NAMALWA (cell line): Measurements from ENCODE around the gene USP44.

Experiments used
- DNase-seq: peaks from one replicate; pipeline ENCODE4 v3.0.0-alpha.2; 2015; ENCODE audit warnings: low spot score

The USP44 gene

DNA sequence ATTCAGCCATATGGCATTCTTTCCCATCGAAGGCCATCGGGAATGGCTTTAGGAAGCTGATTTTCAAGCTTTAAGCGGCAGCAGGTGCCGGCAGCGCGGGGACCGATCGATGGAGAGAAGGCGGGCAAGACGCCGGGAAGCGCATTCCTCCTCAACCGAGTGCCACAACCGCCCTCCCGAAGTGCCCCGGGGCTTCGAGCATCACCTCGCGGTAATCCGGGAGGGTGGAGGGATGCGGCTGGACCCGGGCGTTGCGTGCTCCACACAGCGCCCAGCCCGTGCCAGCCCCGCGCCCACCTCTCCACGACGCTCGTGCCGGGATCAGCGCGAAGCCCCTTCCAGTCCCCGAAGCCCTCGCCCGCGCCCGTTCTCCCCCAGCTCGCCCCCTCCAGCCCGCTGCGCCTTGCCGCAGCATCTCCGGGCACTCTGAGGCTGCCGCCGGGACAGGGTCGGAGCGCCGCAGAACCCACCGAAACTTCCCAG is 3.2 kb downstream of the USP44 start:
- DNase-seq = no peak

DNA sequence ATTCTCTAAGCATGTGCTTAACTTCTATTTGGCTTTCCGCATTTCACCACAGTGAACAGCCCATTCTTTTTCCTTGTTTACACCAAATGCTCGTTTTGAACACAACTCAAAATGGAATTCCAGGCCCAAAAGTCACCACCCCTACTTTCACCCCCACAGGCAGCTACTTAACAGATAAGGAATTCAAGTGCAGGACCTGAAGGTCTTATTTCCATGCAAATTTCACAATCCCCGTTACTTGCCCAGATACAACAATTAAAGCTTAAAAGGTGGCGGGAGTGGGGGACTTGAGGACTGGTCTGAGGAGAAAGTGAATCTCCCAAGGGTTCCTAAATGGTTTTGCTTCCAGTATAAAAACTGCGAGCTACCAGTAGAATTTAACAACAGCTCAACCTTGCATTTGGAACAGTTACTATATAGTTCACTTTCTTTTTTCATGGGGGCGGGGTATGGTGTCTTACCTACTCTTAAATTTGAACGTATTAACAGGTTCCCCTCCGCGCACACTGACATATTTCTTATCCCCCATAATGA is 3.7 kb downstream of the USP44 start:
- DNase-seq = peak; percentile 17

- DNase-seq = no peak
Measured at GRCh38 chr12:95546491-95546813, 4.8 kb downstream of the USP44 start.

GRCh38 chr12:95545731-95546490 is 5.4 kb downstream of the USP44 start:
- DNase-seq = no peak

- DNase-seq = no peak
Measured at GRCh38 chr12:95545303-95545702, 6.0 kb downstream of the USP44 start.

DNA sequence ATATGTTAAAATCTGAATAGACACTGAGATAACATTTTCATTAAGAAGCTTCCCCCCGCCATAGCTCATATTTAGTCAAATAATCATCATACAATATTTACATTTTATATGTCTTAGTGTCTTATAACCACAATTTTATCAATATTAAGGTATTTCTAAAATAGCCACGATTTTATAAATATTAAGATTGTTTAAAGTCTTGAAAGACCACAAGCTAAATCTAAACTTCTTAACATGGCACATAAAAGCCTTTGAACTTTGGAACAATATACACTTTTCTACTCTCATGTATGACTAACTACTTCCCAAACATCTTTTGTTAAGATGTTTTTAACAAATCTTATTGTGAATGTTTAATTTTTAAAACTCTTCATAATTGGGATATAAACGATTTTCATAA is 6.5 kb downstream of the USP44 start:
- no peak for DNase-seq

GRCh38 chr12:95543305-95543704 is 8.0 kb downstream of the USP44 start:
- no peak for DNase-seq

DNA sequence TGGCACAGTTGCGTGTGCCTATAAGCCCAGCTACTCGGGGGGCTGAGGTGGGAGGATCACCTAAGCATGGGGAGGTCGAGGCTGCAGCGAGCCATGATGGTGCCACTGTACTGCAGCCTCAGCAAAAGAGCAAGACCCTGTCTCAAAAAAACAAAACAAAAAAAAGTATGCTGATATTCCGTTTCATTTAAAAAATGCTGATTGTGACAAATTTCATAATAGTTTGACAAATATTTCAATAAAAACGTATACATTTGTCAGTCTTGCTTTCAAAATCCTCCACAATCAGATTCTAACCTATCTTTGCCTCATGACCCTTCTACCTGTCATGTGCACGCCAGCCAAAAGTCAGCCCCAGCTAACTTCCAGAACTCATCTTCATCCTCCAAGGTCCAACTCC is 9.8 kb downstream of the USP44 start:
- DNase-seq = no peak

DNA sequence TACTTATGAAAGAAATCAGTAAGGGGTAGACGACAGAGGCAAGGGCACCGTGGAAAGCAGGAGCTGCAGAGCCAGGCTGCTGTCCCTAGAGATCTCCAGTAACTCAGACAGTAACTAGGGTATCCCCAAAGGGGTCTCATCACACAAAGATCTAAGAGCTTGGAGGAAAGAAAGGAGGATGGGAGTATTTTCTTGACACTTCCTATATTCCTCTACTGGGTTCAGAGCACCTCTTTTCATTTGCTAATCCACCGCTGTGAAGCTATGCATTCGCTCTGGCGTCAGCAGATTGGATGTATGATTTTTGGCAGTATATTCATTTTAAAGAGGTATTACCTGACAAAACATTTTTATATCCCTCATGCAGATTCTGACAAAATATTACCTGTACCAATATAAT is 12.6 kb downstream of the USP44 start:
- no peak for DNase-seq

- DNase-seq = no peak
Measured at GRCh38 chr12:95538006-95538405, 13.3 kb downstream of the USP44 start.

DNA sequence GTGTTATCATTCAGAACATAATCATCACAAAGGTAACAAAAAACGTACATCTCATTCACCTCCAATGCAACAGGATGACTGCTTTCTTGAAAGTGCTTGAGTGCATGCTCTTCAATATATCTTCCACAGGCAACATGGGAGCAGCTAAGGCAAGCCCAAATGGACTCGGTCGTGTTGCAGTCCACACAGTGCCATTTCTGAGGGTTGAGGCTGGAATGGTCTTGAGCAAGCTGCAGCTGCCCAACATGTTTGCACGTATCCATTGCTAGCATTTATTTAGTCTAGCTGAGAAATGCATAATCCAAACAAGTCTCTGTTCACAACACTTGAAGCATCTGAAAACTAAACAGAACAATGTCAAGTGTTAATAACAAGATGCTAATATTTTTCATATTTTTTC is 17.3 kb downstream of the USP44 start:
- no peak for DNase-seq

GRCh38 chr12:95532851-95533250 is 18.4 kb downstream of the USP44 start:
- DNase-seq = no peak

GRCh38 chr12:95529693-95530225 is 21.5 kb downstream of the USP44 start:
- DNase-seq = no peak

DNA sequence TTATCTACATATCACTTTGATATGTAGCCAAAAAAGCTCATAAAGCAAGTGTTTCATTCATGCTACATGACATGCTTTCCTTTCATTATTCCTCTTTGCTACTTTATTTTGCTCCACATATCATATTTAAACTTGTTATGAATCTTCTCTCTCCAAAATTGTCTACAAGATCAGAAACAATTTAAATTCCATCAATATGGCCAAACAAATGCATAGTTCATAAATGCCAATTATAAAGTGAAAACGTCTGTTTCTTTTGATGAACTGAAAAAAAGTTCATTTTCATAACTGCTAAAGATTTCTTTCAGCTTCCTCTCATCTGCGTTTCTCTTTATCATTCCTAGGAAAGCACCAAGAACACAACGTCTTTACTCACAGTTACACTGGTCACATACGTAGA is 22.8 kb downstream of the USP44 start:
- no peak for DNase-seq

- DNase-seq = no peak
Measured at GRCh38 chr12:95522692-95523091, 28.6 kb downstream of the USP44 start.

- no peak for DNase-seq
Measured at GRCh38 chr12:95520816-95521215, 30.5 kb downstream of the USP44 start.

DNA sequence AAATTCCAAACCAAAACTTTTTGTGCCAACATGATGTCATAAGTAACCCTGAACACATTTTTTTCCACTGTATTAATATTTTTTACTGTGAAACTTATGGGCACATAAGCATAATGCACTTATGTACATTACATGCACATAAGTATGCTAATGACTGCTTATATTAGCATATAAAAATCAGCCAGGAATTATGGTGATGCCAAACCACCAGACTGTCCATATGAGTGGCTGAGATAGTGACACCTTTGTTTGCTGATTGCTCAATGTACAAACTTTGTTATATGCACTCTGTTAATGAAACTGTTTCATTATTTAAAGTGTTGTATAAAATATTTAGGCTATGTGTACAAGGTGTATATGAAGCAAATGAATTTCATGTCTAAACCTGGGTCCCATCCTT is 32.3 kb downstream of the USP44 start:
- DNase-seq = no peak

DNA sequence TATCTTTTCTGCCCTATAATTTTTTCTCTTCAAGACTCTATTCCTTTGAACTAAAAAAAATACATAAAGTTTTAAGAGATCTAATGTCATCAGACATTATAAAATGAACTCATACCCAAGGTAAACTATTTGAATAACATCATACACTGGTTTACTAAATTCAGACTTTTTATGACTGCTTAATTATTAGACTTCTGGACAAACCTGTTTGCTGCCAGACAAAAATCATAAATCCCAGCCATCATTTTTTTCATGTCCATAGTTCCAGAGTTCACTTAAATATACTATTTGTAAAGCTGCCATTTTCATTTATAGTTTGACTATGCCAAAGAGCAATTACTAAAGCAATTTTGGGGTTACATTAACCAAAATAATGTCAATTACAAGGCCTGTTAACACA is 34.0 kb downstream of the USP44 start:
- no peak for DNase-seq

DNA sequence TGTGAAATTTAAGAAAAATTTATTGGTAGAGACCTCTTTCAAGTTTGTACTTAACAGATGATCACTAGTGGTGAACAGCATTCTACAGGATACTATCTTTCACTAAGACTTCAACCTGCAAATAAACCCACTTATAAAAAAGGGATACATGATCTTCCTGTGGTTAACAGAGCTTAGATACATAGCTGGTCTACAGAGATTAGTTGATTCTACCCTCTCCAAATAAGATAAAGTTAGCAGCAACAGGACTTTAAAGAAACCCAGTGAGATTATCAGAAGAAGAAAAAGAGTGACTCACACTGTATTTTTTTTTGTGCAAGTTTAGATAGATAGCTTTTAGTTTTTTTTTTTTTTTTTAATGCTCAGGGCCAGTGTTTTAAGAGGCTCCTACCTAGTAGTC is 34.5 kb downstream of the USP44 start:
- no peak for DNase-seq

- no peak for DNase-seq
Measured at GRCh38 chr12:95515197-95515596, 36.1 kb downstream of the USP44 start.

DNA sequence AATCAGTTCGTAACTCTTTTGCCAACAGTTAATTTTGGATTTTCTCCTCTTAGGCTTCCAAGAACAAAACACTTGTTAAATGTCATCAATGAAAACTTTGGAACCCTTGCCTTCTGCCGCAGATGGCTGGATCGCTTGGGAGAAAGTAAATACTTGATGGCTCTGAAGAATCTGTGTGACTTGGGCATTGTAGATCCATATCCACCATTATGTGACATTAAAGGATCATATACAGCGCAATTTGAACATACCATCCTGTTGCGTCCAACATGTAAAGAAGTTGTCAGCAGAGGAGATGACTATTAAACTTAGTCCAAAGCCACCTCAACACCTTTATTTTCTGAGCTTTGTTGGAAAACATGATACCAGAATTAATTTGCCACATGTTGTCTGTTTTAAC is 37.7 kb downstream of the USP44 start:
- DNase-seq = no peak

GRCh38 chr12:95511977-95512376 is 39.3 kb downstream of the USP44 start:
- DNase-seq = no peak

GRCh38 chr12:95509300-95509699 is 42.0 kb downstream of the USP44 start:
- no peak for DNase-seq
